Measurements from ENCODE around the gene QRICH1.

- TF ChIP-seq, protein P1, sequence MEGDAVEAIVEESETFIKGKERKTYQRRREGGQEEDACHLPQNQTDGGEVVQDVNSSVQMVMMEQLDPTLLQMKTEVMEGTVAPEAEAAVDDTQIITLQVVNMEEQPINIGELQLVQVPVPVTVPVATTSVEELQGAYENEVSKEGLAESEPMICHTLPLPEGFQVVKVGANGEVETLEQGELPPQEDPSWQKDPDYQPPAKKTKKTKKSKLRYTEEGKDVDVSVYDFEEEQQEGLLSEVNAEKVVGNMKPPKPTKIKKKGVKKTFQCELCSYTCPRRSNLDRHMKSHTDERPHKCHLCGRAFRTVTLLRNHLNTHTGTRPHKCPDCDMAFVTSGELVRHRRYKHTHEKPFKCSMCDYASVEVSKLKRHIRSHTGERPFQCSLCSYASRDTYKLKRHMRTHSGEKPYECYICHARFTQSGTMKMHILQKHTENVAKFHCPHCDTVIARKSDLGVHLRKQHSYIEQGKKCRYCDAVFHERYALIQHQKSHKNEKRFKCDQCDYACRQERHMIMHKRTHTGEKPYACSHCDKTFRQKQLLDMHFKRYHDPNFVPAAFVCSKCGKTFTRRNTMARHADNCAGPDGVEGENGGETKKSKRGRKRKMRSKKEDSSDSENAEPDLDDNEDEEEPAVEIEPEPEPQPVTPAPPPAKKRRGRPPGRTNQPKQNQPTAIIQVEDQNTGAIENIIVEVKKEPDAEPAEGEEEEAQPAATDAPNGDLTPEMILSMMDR (conservative IDR thresholded peaks at IDR 0.05; ENCODE audit: low read depth, low read length) = no peak
- TF ChIP-seq EZH2 (IDR thresholded peaks at IDR 0.05; ENCODE audit: borderline replicate concordance, low read depth, low read length, poor library complexity, severe bottlenecking) = no peak
Measured at GRCh38 chr3:49110780-49111179, 16.9 kb upstream of the QRICH1 start.
